Endothelial cell of umbilical vein (primary cell): ENCODE data around the gene APOLD1. TPM values are rescaled to one million over a fixed set of nuclear protein-coding genes. Genes with fewer than 3 reads are reported as not detected.

ENCODE experiments used
- BruUV-seq: library from RNA; stranded (reverse); fragments of 400-500 nt; replicated peaks from 2 replicates; lab custom pipeline; 2021; lab: Mats Ljungman, UMichigan
- CTCF ChIA-PET: fragments of 300-600, 350-600 bp; sonication (Branson Sonifier 250); formaldehyde crosslinking; loops from one replicate; lab custom pipeline; 2021; ENCODE audit warnings: antibody characterized with exemption, inconsistent platforms; lab: Charles Lee
- POLR2A ChIA-PET: fragments of 300-600, 350-600 bp; sonication (Branson Sonifier 250); formaldehyde crosslinking; loops from one replicate; lab custom pipeline; 2021; ENCODE audit warnings: antibody characterized with exemption, inconsistent platforms; lab: Charles Lee
- DNase-seq: peaks from one replicate; pipeline ENCODE4 v3.0.0-alpha.2; 2011; ENCODE audit warnings: low read depth, low spot score
- FAIRE-seq: peaks from 2 replicates; lab custom pipeline; 2011; peaks lifted over from hg19 to GRCh38; lab: Jason Lieb, UNC
- H2AFZ ChIP-seq: 2 replicates; pipeline ENCODE4 v1.6.0; 2012; ENCODE audit warnings: low read depth, low read length, control low read depth, inconsistent platforms
- H3K27ac ChIP-seq: 2 replicates; pipeline ENCODE4 v1.5.1; 2011; ENCODE audit warnings: low read depth, mild to moderate bottlenecking, control low read depth, low read length, moderate library complexity; ENCODE audit not compliant: insufficient read depth
- H3K27me3 ChIP-seq, 2 experiments: 2 replicates each; pipeline versions ENCODE4 v1.6.0 to v1.6.1; 2011; ENCODE audit warnings: low read length in 2 of 2, mixed read lengths in 1 of 2; ENCODE audit not compliant: control insufficient read depth in 2 of 2, insufficient read depth in 2 of 2
- H3K36me3 ChIP-seq, 2 experiments: 2 replicates in 1 of 2; 3 replicates in 1 of 2; pipeline ENCODE4 v1.5.1; 2011; ENCODE audit warnings: low read length in 2 of 2, mild to moderate bottlenecking in 1 of 2, moderate library complexity in 1 of 2; ENCODE audit not compliant: control insufficient read depth in 2 of 2, insufficient read depth in 2 of 2; ENCODE audit errors: extremely low read depth in 1 of 2
- H3K4me1 ChIP-seq: 3 replicates; pipeline ENCODE4 v1.5.1; 2011; ENCODE audit warnings: mild to moderate bottlenecking, low read length; ENCODE audit not compliant: control insufficient read depth, insufficient read depth; ENCODE audit errors: extremely low read depth
- H3K4me2 ChIP-seq: 2 replicates; pipeline ENCODE4 v1.6.1; 2011; ENCODE audit warnings: low read length, control low read depth, mixed read lengths; ENCODE audit not compliant: insufficient read depth
- H3K4me3 ChIP-seq, 3 experiments: fragments of 200-600 bp in 1 of 3; sonication (generic), shearing (Covaris generic) in 1 of 3; replicated peaks in 1 of 3; 2 replicates each; pipeline ENCODE4 v1.5.1; 2011 to 2016; ENCODE audit warnings: control low read depth in 3 of 3, low read length in 3 of 3, mild to moderate bottlenecking in 2 of 3, inconsistent platforms in 1 of 3, low read depth in 1 of 3, moderate library complexity in 1 of 3; ENCODE audit not compliant: insufficient read depth in 1 of 3
- H3K79me2 ChIP-seq: 2 replicates; pipeline ENCODE4 v1.6.0; 2012; ENCODE audit warnings: low read length, inconsistent platforms; ENCODE audit not compliant: control insufficient read depth, insufficient read depth
- H3K9ac ChIP-seq: replicated peaks from 2 replicates; pipeline ENCODE3; 2011; ENCODE audit warnings: low read length, control low read depth; ENCODE audit not compliant: insufficient read depth; ENCODE audit errors: extremely low read depth
- H3K9me1 ChIP-seq: replicated peaks from 3 replicates; pipeline ENCODE4 v1.6.0; 2011; ENCODE audit warnings: mild to moderate bottlenecking, low read length; ENCODE audit not compliant: control insufficient read depth, insufficient read depth; ENCODE audit errors: extremely low read depth
- H3K9me3 ChIP-seq: replicated peaks from 2 replicates; pipeline ENCODE4 v1.5.1; 2012; ENCODE audit warnings: low read length, inconsistent platforms; ENCODE audit not compliant: control insufficient read depth, insufficient read depth
- H4K20me1 ChIP-seq: replicated peaks from 2 replicates; pipeline ENCODE3; 2011; ENCODE audit warnings: mild to moderate bottlenecking, low read length; ENCODE audit not compliant: control insufficient read depth, insufficient read depth; ENCODE audit errors: extremely low read depth
- EZH2 ChIP-seq: IDR thresholded peaks from 2 replicates; pipeline ENCODE4 v1.6.1; 2012; ENCODE audit warnings: borderline replicate concordance, low read depth, mild to moderate bottlenecking, moderate library complexity, low read length, inconsistent platforms; ENCODE audit not compliant: severe bottlenecking
- FOS ChIP-seq: IDR thresholded peaks from 2 replicates; pipeline ENCODE4 v1.6.1; 2011; ENCODE audit warnings: mild to moderate bottlenecking, low read length, moderate library complexity, borderline replicate concordance; ENCODE audit not compliant: insufficient read depth
- GATA2 ChIP-seq: IDR thresholded peaks from 2 replicates; pipeline ENCODE4 v1.7.0; 2011; ENCODE audit warnings: low read depth, mild to moderate bottlenecking, moderate library complexity, mixed read lengths, low read length; ENCODE audit not compliant: insufficient read length, insufficient read depth
- JUN ChIP-seq: IDR thresholded peaks from 2 replicates; pipeline ENCODE4 v1.6.1; 2011; ENCODE audit warnings: borderline replicate concordance, low read depth; ENCODE audit not compliant: insufficient read length, insufficient read depth
- MYC ChIP-seq: IDR thresholded peaks from one replicate; pipeline ENCODE4 v1.6.1; 2011; ENCODE audit warnings: mild to moderate bottlenecking, low read depth, low read length
- POLR2A ChIP-seq: IDR thresholded peaks from 2 replicates; pipeline ENCODE4 v1.6.1; 2012; ENCODE audit warnings: low read depth, mild to moderate bottlenecking, control low read depth, low read length
- POLR2AphosphoS5 ChIP-seq: IDR thresholded peaks from 2 replicates; pipeline ENCODE4 v1.6.1; 2012; ENCODE audit warnings: low read depth, mild to moderate bottlenecking, control low read depth, low read length, moderate library complexity; ENCODE audit not compliant: insufficient read depth
- dilution Hi-C: fragments of 300-500 bp; cut with MboI; formaldehyde crosslinking; loops from one replicate; pipeline ENCODE4 v1.15.0; 2019; ENCODE audit warnings: low sequenced_read_pairs; ENCODE audit not compliant: extremely low pct_ligation_motif_present
- intact Hi-C: fragments of 100-400 bp; cut with micrococcal nuclease; formaldehyde crosslinking; loops from one replicate; pipeline ENCODE4 v1.10.0; 2022
- polyA plus RNA-seq, 4 experiments: library from polyadenylated mRNA; depleted of rRNA in 3 of 4; stranded (reverse) in 3 of 4; unstranded in 1 of 4; fragments of >200 nt; gene quantifications; 2 replicates each; pipeline versions ENCODE4 v1.2.1 to v1.2.3, GENCODE V29; 2011 to 2012; ENCODE audit warnings: missing spikeins in 1 of 4
- total RNA-seq: library from RNA; stranded (reverse); gene quantifications from 2 replicates; pipeline ENCODE4 v1.2.3, GENCODE V29; 2021
- TF ChIP-seq, protein P1 (sequence below), 2 donors: IDR thresholded peaks; 1 replicate in 1 of 2; 2 replicates in 1 of 2; pipeline ENCODE4 v1.5.1; 2011; ENCODE audit warnings: low read length in 2 of 2, mild to moderate bottlenecking in 2 of 2, moderate library complexity in 2 of 2, control low read depth in 1 of 2, inconsistent platforms in 1 of 2, low read depth in 1 of 2; ENCODE audit not compliant: insufficient read depth in 1 of 2; ENCODE audit errors: extremely low read depth in 1 of 2
- TF ChIP-seq, protein P2 (sequence below): IDR thresholded peaks from 2 replicates; pipeline ENCODE4 v1.6.1; 2011; ENCODE audit not compliant: insufficient read depth, insufficient read length

Gene APOLD1
- total and polyA plus RNA-seq, 2 donors (not counting 3 experiments of a cell fraction or from before 2014, with no cell fraction given) = 3.7 to 6.0 TPM

DNA sequence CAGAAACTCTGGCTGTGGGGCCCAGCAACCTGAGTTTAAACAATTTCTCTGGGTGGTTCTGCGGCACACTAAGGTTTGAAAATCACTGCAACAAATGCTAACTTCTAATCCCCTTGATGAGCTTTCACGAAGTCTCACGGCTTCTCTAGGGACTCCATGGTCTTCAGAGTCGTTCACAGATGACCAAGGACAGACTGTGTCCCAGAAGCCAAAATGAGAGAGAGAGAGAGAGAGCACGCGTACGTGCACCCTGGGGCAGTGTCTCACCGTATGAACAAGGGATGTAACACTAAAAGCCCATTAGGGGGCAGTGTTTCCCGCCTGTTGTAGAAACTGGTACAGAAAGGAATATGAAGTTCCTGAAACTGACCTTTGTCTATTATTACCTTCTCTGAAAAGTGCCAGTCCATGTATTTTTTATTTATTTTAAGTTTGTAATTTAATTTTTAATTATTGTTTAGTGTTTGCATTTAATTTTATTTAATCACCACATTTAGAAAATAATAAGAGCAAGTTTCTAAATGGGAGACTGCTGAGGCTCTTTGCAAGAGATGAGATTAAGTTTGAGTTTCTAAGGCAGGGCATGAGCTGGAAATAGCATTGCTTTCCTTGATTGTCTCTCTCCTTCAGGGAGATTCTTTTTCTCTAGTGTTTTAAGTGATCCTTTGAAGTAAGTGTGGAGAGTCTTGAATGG is 3.4 kb downstream of the APOLD1 start:
- ChIA-PET CTCF (interaction anchor here (0.7 to 5.4 kb wide), 31 partner anchors 9 to 423 kb away, joined by 3 to 40 read pairs (median 5); partner anchors contain the start of gene GPRC5A), POLR2A (interaction anchor here (0.6 kb wide), 2 partner anchors 10 to 407 kb away, joined by 3 to 5 read pairs; partner anchors contain the start of gene EMP1)
- H3K27me3 ChIP-seq = no peaks in the 10 kb centered on the region
- H3K79me2 ChIP-seq = peaks cover 12% of the 10 kb centered on the region
- dilution Hi-C loops (no loop called here), intact Hi-C loops (loop anchor here (1.0 to 5.0 kb wide), 10 partner anchors 14 to 422 kb away; partner anchors contain the start of genes DDX47 and GPRC5A)
- no peaks in the 10 kb centered on the region for H4K20me1 ChIP-seq
- no peak overlapping the region for H3K4me3 ChIP-seq
- no peak overlapping the region for H3K4me2 ChIP-seq
- no peaks in the 10 kb centered on the region for H3K9me1 ChIP-seq
- FAIRE-seq = peak; percentile 80
- TF ChIP-seq, protein P1, sequence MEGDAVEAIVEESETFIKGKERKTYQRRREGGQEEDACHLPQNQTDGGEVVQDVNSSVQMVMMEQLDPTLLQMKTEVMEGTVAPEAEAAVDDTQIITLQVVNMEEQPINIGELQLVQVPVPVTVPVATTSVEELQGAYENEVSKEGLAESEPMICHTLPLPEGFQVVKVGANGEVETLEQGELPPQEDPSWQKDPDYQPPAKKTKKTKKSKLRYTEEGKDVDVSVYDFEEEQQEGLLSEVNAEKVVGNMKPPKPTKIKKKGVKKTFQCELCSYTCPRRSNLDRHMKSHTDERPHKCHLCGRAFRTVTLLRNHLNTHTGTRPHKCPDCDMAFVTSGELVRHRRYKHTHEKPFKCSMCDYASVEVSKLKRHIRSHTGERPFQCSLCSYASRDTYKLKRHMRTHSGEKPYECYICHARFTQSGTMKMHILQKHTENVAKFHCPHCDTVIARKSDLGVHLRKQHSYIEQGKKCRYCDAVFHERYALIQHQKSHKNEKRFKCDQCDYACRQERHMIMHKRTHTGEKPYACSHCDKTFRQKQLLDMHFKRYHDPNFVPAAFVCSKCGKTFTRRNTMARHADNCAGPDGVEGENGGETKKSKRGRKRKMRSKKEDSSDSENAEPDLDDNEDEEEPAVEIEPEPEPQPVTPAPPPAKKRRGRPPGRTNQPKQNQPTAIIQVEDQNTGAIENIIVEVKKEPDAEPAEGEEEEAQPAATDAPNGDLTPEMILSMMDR (IDR thresholded peaks at IDR 0.05; ENCODE audit: extremely low read depth in 1 of 2, insufficient read depth in 1 of 2, low read depth in 1 of 2, low read length in 2 of 2) = peak; percentile 59 to 65
- TF ChIP-seq FOS = no peak
- H3K36me3 ChIP-seq = no peaks in the 10 kb centered on the region
- peak overlapping the region; percentile 78 for H3K27ac ChIP-seq
- H2AFZ ChIP-seq = no peak overlapping the region
- H3K9ac ChIP-seq = peak overlapping the region; percentile 23
- DNase-seq = peak; percentile 76
- H3K4me1 ChIP-seq = peaks cover 43% of the 10 kb centered on the region
- no peaks in the 10 kb centered on the region for H3K9me3 ChIP-seq
- BruUV-seq = no TSS peak

DNA sequence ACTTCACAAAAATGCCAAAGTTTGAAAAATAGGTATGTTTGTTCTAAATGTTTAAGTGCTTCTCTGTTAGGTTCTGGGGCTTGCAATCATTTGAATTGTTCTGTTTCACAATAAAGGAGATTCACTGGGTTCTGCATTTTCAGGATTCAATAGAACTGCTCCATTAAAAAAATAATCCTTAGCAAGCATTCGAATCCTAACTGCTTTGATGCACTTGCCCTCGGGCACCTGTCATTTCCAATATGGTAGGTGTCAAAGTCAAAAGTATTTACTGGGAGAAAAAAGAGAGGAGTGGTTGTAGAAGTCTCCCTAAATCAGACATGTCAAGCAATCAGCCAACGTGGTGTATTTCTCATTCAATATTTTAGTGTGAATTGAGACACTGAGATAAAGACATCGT is 5.5 kb downstream of the APOLD1 start:
- TF ChIP-seq MYC (no peak), EZH2 (no peak), GATA2 (no peak), FOS (no peak), POLR2AphosphoS5 (no peak), POLR2A (no peak), JUN (no peak)
- TF ChIP-seq, protein P1 (IDR thresholded peaks at IDR 0.05; ENCODE audit: extremely low read depth in 1 of 2, insufficient read depth in 1 of 2, low read depth in 1 of 2, low read length in 2 of 2) = no peak
- TF ChIP-seq, protein P2, sequence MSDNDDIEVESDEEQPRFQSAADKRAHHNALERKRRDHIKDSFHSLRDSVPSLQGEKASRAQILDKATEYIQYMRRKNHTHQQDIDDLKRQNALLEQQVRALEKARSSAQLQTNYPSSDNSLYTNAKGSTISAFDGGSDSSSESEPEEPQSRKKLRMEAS = no peak
- ChIA-PET POLR2A (no interaction called here), CTCF (interaction anchor here (2.2 to 5.4 kb wide), 3 partner anchors 46 to 185 kb away, joined by 14 to 40 read pairs (median 21); no protein-coding TSS in a partner anchor)
- Histone ChIP-seq H2AFZ (no peak overlapping the region), H3K36me3 (no peaks in the 10 kb centered on the region), H3K9me3 (no peaks in the 10 kb centered on the region), H4K20me1 (no peaks in the 10 kb centered on the region), H3K4me1 (peaks cover 29% of the 10 kb centered on the region), H3K79me2 (peaks cover 12% of the 10 kb centered on the region), H3K9me1 (no peaks in the 10 kb centered on the region), H3K27ac (no peak overlapping the region), H3K9ac (no peak overlapping the region), H3K4me2 (no peak overlapping the region), H3K4me3 (no peak overlapping the region), H3K27me3 (no peaks in the 10 kb centered on the region)
- DNase-seq (no peak), FAIRE-seq (no peak)
- BruUV-seq = no TSS peak
- dilution Hi-C loops = no loop called here
- intact Hi-C loops = no loop called here
